GM18499 (cell line): Measurements from ENCODE around the gene OR2F2.

Experiments
- ATAC-seq: cut with Tn5 transposase; IDR thresholded peaks from one replicate; pipeline ENCODE4 v1.9.1; 2021; ENCODE audit warnings: moderate number of reproducible peaks; ENCODE audit not compliant: insufficient read depth, unreplicated experiment

Gene OR2F2

GRCh38 chr7:143913945-143914615 lies 21.0 kb upstream of the OR2F2 start:
- no peak for ATAC-seq

GRCh38 chr7:143914938-143915652 lies 19.9 kb upstream of the OR2F2 start:
- no peak for ATAC-seq

DNA sequence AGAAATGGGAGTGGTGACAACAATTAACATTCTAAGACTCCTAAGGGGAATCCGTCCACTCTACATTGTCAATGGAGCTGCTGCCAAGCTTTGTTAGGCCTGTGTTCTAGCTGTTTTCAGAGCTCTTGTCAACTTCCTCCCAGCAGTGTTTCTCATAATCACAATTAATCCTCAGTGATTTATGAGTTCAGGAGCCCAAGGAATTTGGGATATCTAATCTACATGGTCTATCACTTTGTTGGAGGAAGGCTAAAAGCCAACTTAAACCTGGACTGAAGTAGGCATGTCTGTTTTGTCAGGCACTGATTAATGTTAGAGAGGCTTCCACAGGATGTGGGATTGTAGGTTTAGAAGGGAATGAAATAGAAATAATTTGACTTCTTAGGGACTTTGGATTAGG lies 10.2 kb upstream of the OR2F2 start:
- no peak for ATAC-seq

DNA sequence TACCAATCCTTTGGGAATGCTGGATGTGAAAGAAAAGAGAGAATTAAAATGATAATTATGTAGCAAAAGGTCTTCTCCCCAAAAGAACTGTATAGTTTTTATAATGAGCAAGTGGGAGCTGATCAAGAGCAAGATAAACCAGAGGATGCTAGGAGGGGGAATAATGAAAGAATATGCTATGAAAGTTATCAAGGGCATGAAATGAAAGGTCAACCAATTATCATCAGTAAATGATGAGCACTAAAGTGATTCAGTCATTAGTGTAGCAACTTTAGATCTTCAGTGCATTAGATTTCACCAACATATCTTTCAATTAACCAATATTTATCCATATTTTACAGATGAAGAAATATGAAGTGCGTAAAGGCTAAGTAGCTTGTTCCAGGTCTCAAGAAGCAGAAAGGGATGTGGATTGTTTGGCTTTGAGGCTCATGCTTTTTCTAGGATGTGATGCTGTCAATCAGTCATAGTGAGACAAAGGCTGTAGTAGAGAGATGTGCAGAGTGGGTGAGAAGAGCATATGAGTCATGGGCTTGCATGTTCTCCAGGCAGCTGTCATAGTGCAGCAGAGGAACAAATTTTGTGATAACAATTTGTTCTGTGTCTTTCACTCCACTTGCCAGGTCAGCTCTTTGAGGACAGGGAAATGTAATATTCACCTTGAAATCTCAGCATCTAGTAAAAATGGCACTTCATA lies 5.7 kb upstream of the OR2F2 start:
- ATAC-seq, result no peak

DNA sequence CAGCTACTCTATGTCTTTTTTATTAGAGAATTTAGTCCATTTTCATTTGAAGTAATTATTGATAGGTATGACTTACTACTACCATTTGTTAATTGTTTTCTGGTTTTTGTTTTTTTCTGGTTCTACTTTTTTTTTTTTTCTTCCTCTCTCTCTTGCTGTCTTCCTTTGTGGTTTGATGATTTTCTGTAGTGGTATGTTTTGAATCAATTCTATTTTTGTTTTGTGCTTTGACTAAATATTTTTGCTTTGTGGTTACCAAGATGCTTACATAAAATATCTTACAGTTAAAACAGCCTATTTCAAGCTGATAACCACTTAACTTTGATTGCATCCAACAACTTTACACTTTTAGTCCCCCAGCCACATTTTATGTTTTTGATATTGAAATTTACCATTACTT lies 3.3 kb upstream of the OR2F2 start:
- no peak for ATAC-seq

- ATAC-seq, result no peak
These were observed 1.3 kb downstream of the OR2F2 start for GRCh38 chr7:143936087-143937009.

DNA sequence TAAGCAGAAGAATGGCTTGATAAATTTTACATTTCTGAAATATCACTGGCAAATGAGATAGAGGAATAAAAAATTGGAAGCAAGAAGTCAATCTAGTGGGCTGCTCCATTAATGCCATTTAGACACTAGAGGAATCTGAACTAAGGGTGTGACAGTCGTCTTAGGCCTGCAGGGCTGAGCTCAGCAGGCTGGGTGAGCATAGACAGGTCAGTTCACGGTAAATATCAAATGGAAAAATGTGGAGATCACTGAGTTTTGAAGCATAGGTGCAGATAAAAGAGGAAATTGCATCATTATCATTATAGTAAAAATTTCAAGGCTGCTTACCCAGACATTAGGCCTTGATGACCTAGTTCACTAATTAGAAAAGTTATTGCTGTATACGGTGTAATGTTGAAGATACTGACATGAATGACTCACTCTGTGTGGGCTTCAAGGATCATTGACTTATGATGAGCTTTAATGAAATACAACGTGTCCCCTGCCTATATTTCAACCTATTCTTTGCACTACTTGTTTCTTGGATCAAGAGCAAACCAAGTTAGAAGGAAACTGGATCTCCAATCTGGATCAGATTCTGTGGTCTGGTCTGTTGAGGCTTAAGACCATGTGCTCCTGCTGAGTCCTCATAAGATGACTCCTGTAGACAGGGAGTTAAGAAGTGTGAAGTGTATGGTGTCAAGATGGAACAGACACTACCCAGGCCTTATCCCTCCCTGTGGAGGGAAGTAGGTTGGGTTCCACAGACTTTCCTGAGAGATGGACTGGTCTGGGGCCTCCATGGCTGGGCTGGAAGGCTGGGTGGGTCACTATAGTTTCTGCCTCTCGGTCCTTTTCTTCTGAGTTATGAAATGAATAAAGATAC lies 3.6 kb downstream of the OR2F2 start:
- no peak for ATAC-seq

- no peak for ATAC-seq
These were observed 10.4 kb downstream of the OR2F2 start for GRCh38 chr7:143945423-143945822.

GRCh38 chr7:143947111-143947510 lies 12.1 kb downstream of the OR2F2 start:
- no peak for ATAC-seq

- ATAC-seq, result no peak
These were observed 13.7 kb downstream of the OR2F2 start for GRCh38 chr7:143948733-143949132.

DNA sequence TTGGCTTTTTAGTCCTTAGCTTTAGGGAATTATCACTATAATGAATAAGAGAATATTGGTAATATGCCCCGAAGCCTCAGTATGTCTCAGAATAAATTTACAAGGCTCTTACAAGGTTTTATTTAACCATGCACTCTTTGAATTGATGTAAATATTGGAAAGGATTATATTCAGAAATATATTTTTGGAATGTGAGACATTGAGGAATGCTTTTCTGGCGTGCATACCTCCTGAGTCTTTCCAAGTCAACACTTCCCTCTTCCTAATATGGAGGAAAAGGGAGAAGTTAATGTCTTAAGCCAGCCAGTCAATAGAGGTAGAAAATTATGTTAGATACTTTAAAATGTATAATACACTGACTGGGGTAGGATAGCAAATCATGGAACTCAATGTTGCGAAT lies 18.4 kb downstream of the OR2F2 start:
- no peak for ATAC-seq

DNA sequence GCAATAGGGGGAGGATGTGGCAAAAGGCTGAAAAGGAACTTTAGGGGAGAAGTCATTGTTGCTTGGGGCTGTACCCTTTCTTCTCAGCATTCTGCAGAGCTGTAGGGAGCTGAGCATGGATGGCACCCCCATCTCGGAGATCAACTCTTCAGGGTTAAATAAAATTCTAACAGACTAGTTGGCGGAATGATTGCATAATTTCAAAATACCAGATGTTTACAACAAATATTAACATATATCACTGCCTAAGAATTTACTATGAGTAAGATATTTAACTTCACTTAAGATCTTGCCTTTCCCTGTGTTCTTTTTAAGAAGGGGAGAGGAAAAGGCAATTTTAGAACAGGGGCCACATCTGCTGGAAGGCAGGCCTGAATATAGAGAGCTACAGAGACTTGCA lies 19.1 kb downstream of the OR2F2 start:
- ATAC-seq, result no peak

GRCh38 chr7:143954544-143954943 lies 19.5 kb downstream of the OR2F2 start, which contains the start of gene OR2F1:
Gene OR2F1, plus strand, starts transcription at chr7:143954844. Its CDS starts 5,127 bp downstream, at chr7:143959971.
- no peak for ATAC-seq

DNA sequence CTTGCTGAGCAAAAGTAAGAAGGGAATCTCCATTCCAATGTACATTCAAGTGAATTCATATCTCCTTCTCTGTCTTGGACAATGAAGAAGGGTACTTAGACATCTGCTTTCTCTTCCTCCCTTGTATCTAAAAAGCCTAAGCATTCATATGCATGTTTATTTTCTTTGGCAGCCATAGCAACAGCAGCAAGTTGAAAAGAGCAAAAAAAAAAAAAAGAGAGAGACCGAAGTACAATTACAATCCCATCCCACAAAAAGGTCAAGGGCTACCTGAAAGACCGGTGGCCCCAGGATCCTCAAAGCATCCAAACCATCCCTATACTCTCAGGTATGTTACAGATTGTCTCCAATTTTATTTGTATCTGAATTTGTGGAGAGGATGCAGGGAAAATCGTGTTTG lies 23.7 kb downstream of the OR2F2 start:
- no peak for ATAC-seq

DNA sequence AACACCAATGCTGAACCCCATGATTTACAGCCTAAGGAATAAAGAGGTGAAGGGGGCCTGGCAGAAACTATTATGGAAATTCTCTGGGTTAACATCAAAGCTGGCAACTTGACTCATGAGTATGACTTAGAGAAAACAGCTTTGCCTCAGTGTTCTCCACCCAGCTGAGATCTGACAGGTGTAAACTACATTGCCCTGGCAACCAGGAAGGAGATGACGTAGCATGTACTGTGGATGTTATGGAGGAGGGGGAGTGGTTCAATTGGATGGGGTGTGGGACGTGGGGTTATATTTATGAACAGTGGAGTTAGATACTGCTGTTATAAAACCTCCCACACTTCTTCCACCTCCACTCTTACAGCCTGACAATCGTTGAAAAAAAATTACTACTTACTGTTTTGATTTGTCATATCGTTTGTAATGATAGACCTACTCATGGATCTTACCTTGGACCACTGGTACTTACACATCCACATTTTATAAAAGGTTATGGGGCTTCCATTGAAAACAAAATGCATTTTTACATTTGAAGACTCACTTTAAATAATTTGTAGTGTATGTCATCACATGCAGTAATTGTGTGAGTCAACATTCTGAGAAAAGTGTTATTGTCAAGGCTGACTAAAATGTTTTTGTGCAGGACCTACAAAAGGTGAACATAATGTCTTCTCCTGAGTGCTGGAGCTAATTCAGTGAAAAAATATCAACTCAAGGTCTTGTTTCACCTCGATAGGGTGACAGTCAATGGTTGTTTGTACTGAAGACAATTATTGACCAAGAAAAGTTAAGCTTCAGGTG lies 26.0 kb downstream of the OR2F2 start:
- ATAC-seq, result no peak

DNA sequence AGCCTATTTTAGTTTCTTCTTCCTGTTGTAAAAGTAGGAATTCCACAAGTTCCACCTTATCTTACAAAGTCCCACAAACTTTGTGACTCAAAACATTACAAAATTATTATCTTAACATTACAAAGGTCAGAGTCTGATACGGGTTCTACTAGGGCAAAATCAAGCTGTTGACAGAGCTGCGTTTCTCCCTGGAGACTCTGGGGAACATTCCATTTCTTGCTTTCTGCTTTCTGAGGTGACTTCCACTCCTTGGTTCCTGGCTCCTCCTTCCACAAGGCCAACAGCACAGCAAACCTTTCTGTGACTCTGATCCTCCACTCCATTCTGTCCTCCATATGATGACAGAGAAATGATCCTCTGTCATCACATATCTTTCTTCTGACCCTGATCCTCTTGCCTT lies 30.2 kb downstream of the OR2F2 start:
- no peak for ATAC-seq

- ATAC-seq, result no peak
These were observed 32.4 kb downstream of the OR2F2 start for GRCh38 chr7:143967398-143967797.

DNA sequence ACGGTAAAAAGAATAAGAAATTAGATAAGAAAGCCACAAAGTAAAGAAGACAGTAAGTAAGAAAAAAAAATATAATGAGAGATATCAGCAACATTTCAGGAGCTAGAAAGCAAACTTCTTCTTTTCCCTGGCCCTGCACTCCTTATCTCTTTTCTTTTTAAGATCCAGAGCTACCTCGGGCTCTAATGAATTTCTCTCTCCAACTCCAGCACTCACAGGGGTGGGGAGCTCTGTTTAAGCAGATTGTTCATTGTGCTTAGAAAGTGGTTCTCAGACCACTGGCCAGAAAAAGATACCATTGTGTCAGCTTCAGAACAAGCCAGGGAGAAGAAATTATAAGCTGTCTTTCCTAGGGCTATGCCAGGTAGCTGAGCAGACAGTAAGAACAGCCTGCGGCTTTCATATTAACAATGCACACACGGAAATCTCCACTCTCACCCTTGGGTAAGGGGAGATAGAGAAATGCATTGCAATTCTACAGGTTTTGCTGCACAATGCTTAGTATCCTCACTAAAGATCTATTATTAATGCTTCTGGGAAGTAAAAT lies 38.9 kb downstream of the OR2F2 start:
- no peak for ATAC-seq
